Smooth muscle cell (in vitro differentiated cells): ENCODE results near the gene SPNS2. TPM values are rescaled to one million over a fixed set of nuclear protein-coding genes. Genes with fewer than 3 reads are reported as not detected.

Experiments
- DNase-seq: peaks from one replicate; lab custom pipeline; 2025; ENCODE audit not compliant: unreplicated experiment; lab: John Stamatoyannopoulos, UW
- H2AFZ ChIP-seq: fragments of 200-600 bp; sonication (generic); 2 replicates; pipeline ENCODE4 v1.6.0; 2016; ENCODE audit warnings: antibody characterized with exemption, low read depth, mild to moderate bottlenecking
- H3F3A ChIP-seq: fragments of 200-600 bp; sonication (generic); 2 replicates; pipeline ENCODE4 v1.6.0; 2017; ENCODE audit warnings: antibody characterized with exemption, low read depth
- H3K27ac ChIP-seq: fragments of 200-600 bp; sonication (generic); 2 replicates; pipeline ENCODE4 v1.5.1; 2016; ENCODE audit warnings: low read depth, mild to moderate bottlenecking
- H3K27me3 ChIP-seq: fragments of 200-600 bp; sonication (generic); 2 replicates; pipeline ENCODE4 v1.6.1; 2016; ENCODE audit warnings: low read depth, mild to moderate bottlenecking
- H3K36me3 ChIP-seq: fragments of 200-600 bp; sonication (generic); 2 replicates; pipeline ENCODE4 v1.5.1; 2016; ENCODE audit warnings: low read depth
- H3K4me1 ChIP-seq: fragments of 200-600 bp; sonication (generic); 2 replicates; pipeline ENCODE4 v1.5.1; 2016; ENCODE audit warnings: low read depth
- H3K4me2 ChIP-seq: fragments of 200-600 bp; sonication (generic); 2 replicates; pipeline ENCODE4 v1.6.0; 2016; ENCODE audit warnings: mild to moderate bottlenecking
- H3K4me3 ChIP-seq: fragments of 200-600 bp; sonication (generic); 2 replicates; pipeline ENCODE4 v1.5.1; 2016; ENCODE audit warnings: mild to moderate bottlenecking
- H3K79me2 ChIP-seq: fragments of 200-600 bp; sonication (generic); 2 replicates; pipeline ENCODE4 v1.6.0; 2016; ENCODE audit warnings: low read depth, mild to moderate bottlenecking
- H3K9ac ChIP-seq: fragments of 200-600 bp; sonication (generic); 2 replicates; pipeline ENCODE4 v1.6.0; 2016; ENCODE audit warnings: low read depth
- H3K9me3 ChIP-seq: fragments of 200-600 bp; sonication (generic); replicated peaks from 2 replicates; pipeline ENCODE4 v1.5.1; 2016; ENCODE audit warnings: low read depth
- H4K20me1 ChIP-seq: fragments of 200-600 bp; sonication (generic); 2 replicates; pipeline ENCODE4 v1.6.0; 2016; ENCODE audit warnings: low read depth
- CTCF ChIP-seq: fragments of 200-600 bp; sonication (generic); IDR thresholded peaks from 2 replicates; pipeline ENCODE4 v1.5.1; 2017; ENCODE audit warnings: borderline replicate concordance, mild to moderate bottlenecking, antibody characterized with exemption; ENCODE audit not compliant: insufficient read depth, poor library complexity, severe bottlenecking
- WGBS: methylation state at CpG from one replicate; pipeline ENCODE4 v1.1.7; 2016; ENCODE audit warnings: low lambda C conversion rate; 5-methylcytosine and 5-hydroxymethylcytosine counted together
- polyA plus RNA-seq: library from polyadenylated mRNA; unstranded; fragments of >200 nt; fragmentation: Nextera tagmentation; extraction: Ambion mirVana; gene quantifications from 2 replicates; pipeline ENCODE4 v1.2.1, GENCODE V29; 2016
- total RNA-seq: library from RNA; depleted of rRNA; stranded (reverse); fragments of >200 nt; gene quantifications from 2 replicates; pipeline ENCODE4 v1.2.3, GENCODE V29; 2014

SPNS2 gene
- total and polyA plus RNA-seq, 2 experiments from 2014 or later, result 5.1 to 16.5 TPM

- H3K36me3 ChIP-seq, result no peaks in the 10 kb centered on the region
- 88% methylated on average over 31 of the region's 31 CpGs for WGBS
- no peak overlapping the region for H3K27ac ChIP-seq
- H3K79me2 ChIP-seq, result no peaks in the 10 kb centered on the region
- H3K9ac ChIP-seq, result no peak overlapping the region
- H3K4me3 ChIP-seq, result no peak overlapping the region
- peaks cover 14% of the 10 kb centered on the region for H3K4me1 ChIP-seq
- no peaks in the 10 kb centered on the region for H3K27me3 ChIP-seq
- no peak overlapping the region for H2AFZ ChIP-seq
- H3K4me2 ChIP-seq, result no peak overlapping the region
- no peaks in the 10 kb centered on the region for H3F3A ChIP-seq
- DNase-seq, result no peak
- no peaks in the 10 kb centered on the region for H3K9me3 ChIP-seq
- no peaks in the 10 kb centered on the region for H4K20me1 ChIP-seq
- no peak for TF ChIP-seq CTCF
Measured at GRCh38 chr17:4512156-4513112, 13.8 kb downstream of the SPNS2 start.

GRCh38 chr17:4513113-4514032 is 14.7 kb downstream of the SPNS2 start:
- Histone ChIP-seq H3K9ac (no peak overlapping the region), H3K27me3 (no peaks in the 10 kb centered on the region), H2AFZ (no peak overlapping the region), H3K27ac (peak overlapping the region; percentile 53), H3K4me2 (no peak overlapping the region), H3K36me3 (no peaks in the 10 kb centered on the region), H3F3A (no peaks in the 10 kb centered on the region), H3K79me2 (no peaks in the 10 kb centered on the region), H3K4me3 (no peak overlapping the region), H3K9me3 (no peaks in the 10 kb centered on the region), H4K20me1 (no peaks in the 10 kb centered on the region), H3K4me1 (peaks cover 14% of the 10 kb centered on the region)
- no peak for TF ChIP-seq CTCF
- DNase-seq, result no peak
- 73% methylated on average over 24 of the region's 24 CpGs for WGBS

- Histone ChIP-seq H4K20me1 (no peaks in the 10 kb centered on the region), H3K4me2 (peak overlapping the region; percentile 17), H3F3A (no peaks in the 10 kb centered on the region), H3K4me1 (peaks cover 16% of the 10 kb centered on the region), H2AFZ (no peak overlapping the region), H3K9me3 (no peaks in the 10 kb centered on the region), H3K4me3 (no peak overlapping the region), H3K27ac (peak overlapping the region; percentile 53), H3K27me3 (no peaks in the 10 kb centered on the region), H3K79me2 (no peaks in the 10 kb centered on the region), H3K36me3 (no peaks in the 10 kb centered on the region), H3K9ac (no peak overlapping the region)
- TF ChIP-seq CTCF, result no peak
- no peak for DNase-seq
- 76% methylated on average over 7 of the region's 7 CpGs for WGBS
Measured at GRCh38 chr17:4514206-4514605, 15.5 kb downstream of the SPNS2 start.
